Stimulated activated CD8-positive, alpha-beta memory T cell treated with anti-CD3 and anti-CD28 coated beads, Interleukin-7, amount 100 ng/mL, for 48 hours (primary cell): Measurements from ENCODE around the gene TGIF1.
"Not testable (repeated sequence)": the region's sequence is repeated elsewhere in the genome, so short reads cannot be mapped to it uniquely, and the experiment has no call there.

ENCODE experiments used
- DNase-seq, 2 donors: peaks; one replicate each; pipeline ENCODE4 v3.0.0-alpha.2; 2020; ENCODE audit warnings: low read depth in 1 of 2; ENCODE audit errors: extremely low read depth in 1 of 2

TGIF1 gene

GRCh38 chr18:3450012-3450798 is at the start of gene TGIF1:
TSS of gene TGIF1 (plus strand) at chr18:3450172. CDS start at chr18:3450490, 318 bp downstream.
- DNase-seq, result no peak

- no peak for DNase-seq
Observed at GRCh38 chr18:3400567-3401296, 49.2 kb upstream of the TGIF1 start.

- no peak for DNase-seq
Observed at GRCh38 chr18:3401669-3402620, 48.0 kb upstream of the TGIF1 start.

GRCh38 chr18:3402982-3403451 is 47.0 kb upstream of the TGIF1 start:
- no peak for DNase-seq

DNA sequence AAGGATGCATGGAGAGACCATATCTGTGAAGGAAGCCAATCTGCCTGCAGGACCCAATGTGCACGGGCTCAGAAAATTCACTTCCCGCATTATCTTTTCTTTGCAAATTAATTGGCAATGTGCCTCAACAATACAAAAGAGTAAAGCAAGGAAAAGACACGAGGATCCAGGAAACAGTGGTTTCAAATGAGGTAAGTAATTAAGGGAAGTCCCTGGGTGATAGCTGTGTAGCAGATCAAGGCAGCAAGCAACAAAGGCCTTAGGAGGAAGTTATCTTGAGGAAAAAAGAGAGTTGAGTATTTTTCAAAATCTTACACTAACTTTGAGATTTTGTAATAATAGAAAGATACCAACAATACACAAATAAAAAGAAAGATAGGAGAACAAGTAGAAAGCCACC is 44.3 kb upstream of the TGIF1 start:
- DNase-seq, result no peak

- no peak for DNase-seq
Observed at GRCh38 chr18:3408107-3408506, 41.9 kb upstream of the TGIF1 start.

DNA sequence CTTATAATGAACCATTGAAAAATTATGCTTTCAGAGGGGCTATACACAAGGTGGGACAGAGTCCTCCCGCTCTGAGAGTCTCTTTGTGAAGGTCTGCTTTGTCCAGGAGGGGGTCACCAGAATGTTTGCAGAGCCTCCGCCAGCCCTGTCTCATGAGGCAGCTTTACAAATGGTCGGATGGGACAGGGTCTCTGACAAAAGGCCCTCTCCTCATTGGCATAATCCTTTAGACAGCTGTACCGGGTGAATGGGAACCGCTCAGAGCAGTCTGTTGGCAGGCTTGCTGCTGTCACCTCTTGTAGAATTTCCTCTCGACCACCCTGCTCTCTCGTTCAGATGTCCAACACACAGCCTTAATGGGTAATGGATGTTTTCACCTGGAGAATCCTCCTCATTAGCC is 40.2 kb upstream of the TGIF1 start:
- no peak for DNase-seq

- no peak for DNase-seq
Observed at GRCh38 chr18:3410273-3410672, 39.7 kb upstream of the TGIF1 start.

- not testable (repeated sequence) for DNase-seq
Observed at GRCh38 chr18:3410876-3411275, 39.1 kb upstream of the TGIF1 start.

- no peak for DNase-seq
Observed at GRCh38 chr18:3411327-3411726, 38.6 kb upstream of the TGIF1 start.

DNA sequence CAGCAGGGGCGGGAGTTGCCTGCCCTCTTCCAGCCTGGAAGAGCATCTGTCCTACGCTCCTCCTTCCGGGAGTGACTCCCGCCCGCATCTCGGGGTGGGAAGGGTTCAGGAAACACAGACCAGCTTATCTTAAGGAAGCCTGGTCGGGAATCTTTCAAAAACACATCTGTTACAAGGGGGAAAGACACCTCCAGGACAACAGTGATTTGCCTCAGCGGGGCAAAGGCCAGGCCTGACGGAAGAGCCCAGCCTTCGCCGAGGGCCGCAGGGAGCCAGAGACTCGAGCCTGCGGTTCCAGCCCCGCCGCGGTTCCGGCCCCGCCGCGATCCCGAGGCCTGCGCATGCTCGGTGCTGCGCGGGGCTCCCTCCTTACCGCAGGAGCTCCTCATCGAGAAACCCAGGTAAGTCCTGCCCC is 38.1 kb upstream of the TGIF1 start:
- no peak for DNase-seq

DNA sequence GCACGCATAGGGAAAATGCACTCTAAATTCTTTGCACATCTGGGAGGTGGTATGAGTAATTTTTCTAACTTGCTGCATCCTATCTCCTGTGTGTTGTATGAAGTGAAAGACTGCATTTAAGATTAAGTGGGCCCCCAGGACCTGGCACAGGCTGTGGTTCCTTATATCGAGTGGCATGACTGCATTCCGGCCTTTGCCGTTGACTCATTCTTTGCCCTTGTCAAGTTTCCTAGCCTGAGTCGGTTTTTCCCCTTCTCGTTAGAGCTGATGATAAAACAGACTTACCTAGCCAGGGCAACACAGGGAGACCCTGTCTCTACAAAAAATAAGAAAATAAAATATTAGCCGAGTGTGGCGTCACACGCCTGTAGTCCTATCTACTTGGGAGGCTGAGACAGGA is 37.4 kb upstream of the TGIF1 start:
- peak in 1 of 2 donors; percentile 39 for DNase-seq

DNA sequence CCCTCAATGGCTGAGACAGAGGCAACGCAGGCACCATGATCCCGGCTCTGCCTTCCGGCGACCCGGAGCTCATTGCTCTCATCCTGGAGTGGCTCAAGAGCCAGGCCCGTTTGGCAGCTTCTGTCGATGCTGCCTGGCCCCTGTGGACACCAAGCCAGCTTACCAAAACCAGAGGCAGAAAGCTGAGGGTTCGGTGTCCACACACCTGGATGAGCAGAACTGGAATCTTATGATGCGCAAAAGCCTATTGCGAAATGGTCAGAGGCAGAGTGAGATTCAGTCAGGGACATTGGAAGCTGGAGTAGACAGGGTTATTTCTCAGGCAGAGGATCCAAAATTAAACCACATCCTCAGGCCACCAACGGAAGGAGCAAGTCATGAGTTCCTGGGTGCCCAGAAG is 34.9 kb upstream of the TGIF1 start:
- no peak for DNase-seq

DNA sequence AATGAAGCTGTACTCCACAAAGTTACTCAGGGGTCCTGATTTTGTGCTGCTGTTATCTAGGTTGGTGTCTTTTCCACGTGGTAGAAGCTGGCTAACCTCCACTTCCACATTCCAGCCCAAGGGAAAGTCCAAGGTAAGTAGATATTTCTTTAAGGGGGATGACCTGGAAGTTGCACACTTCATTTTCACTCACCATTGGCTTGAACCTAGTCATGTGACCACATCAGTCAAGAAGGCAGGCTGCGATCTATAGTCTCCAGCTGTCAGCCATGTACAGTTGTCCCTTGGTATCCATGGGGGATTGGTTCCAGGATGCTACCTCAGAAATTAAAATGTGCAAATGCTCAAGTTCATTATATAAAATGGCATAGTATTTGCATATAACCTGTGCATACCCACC is 31.9 kb upstream of the TGIF1 start:
- DNase-seq, result no peak

- no peak for DNase-seq
Observed at GRCh38 chr18:3420919-3421279, 29.1 kb upstream of the TGIF1 start.

- no peak for DNase-seq
Observed at GRCh38 chr18:3422905-3423304, 27.1 kb upstream of the TGIF1 start.

DNA sequence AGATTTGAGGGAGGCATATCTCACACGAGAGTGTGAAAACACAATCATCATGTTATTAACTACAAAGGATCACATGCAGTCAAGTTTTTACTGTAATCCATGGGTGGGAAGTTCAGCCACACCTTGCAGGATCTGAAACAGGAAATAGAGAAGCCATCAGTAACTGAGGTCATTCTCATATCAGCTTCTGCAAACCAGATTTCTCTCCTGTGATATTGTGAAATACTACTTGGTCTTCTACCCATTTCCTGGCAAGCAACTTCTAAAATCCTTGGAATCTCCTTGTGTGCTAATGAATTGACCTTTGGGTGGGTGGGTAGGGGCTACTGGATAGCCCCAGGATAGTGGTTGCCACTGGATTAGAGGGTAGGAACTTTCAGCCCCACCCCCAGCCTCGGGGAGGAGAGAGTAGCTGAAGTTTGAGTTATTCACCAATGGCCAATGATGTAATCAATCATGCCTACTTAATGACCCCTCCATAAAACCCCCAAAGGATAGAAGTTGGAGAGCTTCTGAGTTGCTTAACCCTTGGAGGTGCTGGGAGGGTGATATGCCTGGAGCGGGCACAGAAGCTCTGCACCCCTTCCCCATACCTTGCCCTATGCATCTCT is 25.6 kb upstream of the TGIF1 start:
- no peak for DNase-seq

DNA sequence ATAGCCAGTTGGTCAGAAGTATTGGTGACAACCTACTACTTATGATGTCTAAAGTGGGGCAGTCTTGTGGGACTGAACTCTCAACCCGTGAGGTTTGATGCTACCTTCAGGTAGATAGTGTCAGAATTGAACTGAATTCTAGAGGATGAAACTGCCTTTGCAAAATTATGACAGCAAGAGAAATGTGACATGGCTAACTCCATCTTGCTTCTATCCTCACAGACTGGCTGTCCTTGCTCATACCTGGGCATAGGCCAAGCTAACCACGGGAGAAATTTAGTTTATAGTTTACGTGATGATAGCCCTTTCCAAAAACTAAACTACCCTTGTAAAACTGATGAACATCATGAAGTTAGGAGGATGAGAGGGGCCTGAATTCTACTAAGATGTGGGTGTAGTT is 24.9 kb upstream of the TGIF1 start:
- DNase-seq, result no peak

DNA sequence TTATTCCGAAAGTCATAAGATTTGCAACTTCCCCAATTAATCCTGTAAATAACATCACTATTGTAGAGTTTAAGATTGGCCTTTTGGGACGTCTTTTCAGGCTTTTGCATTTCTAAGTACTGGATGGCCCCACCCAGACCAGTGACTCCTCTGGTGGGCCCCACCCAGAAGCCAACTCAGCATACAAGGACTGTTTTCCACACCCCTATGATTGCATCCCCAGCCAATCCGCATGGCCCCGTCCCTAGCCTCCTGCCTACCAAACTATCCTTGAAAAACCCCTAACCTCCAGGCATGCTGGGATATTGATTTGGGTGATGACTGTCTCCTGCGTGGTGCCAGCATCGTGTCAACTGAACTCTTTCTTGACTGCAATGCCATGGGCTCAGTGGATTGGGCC is 24.5 kb upstream of the TGIF1 start:
- no peak for DNase-seq

GRCh38 chr18:3426074-3426473 is 23.9 kb upstream of the TGIF1 start:
- DNase-seq, result no peak

DNA sequence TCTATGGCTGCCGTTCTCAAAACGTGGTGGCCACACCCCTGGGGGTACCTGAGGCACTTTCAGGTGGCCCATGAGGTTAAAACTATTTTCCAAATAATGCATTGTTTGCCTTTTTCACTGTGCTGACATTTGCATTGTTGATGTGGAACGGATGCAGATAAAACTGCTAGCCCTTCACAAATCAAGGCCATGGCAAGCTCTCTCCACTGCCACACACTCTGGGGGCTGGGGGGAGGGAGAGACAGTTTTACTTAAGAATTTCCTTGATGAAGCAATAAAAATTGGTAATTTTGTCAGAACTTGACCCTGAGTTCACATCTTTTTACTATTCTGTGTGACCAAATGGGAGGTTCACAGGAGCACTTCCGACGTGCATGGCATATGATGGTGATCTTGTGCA is 22.0 kb upstream of the TGIF1 start:
- DNase-seq, result no peak
